AG10803 (cell line): ENCODE results near the gene RPL13A.

Experiments used
- DNase-seq: peaks from one replicate; pipeline ENCODE4 v3.0.0; 2010; ENCODE audit warnings: low read depth
- H3K4me3 ChIP-seq: 2 replicates; pipeline ENCODE4 v1.5.1; 2011; ENCODE audit warnings: mild to moderate bottlenecking, low read length, control low read depth
- TF ChIP-seq, protein P1 (sequence below): conservative IDR thresholded peaks from 2 replicates; pipeline ENCODE4 v1.5.1; 2011; ENCODE audit warnings: mild to moderate bottlenecking, low read length, control low read depth, inconsistent platforms

The RPL13A gene

DNA sequence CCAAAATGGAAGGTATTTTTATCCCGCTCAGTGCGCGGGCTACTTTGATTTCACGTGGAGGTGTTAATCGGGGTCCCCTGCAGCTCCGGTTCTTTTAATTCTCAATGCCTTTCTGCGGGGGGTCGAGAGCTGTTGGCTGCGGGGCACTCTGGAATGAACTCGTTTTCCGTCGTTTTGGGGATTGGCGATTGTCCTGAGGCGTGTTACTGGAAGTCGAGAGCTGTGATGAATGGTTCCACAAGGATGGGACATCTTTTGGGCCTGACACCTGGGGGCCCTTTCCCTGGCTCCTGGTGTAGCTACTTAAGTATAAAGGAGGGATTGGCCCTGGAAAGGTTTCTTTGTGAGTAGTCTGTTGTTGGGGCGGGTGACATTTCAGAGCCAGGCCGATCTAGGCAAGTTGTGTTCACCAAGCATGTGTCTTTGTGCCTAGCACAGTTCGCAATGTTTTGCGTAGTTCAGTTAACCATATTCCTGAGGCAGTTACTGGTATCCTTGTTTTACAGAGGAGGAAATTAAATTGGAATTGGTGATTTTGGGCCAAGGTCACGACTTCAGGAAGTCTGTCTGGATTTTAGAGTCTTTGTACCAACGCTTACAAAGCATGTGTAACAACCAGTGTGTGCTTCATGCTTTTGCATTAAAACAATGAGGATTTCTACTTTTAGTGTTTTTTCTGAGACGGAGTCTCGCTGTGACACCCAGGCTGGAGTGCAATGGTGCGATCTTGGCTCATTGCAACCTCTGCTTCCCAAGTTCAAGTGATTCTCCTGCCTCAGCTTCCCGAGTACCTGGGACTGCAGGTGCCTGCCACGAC is 846 bp downstream of the RPL13A start:
- H3K4me3 ChIP-seq: peak overlapping the region; percentile 100
- TF ChIP-seq, protein P1, sequence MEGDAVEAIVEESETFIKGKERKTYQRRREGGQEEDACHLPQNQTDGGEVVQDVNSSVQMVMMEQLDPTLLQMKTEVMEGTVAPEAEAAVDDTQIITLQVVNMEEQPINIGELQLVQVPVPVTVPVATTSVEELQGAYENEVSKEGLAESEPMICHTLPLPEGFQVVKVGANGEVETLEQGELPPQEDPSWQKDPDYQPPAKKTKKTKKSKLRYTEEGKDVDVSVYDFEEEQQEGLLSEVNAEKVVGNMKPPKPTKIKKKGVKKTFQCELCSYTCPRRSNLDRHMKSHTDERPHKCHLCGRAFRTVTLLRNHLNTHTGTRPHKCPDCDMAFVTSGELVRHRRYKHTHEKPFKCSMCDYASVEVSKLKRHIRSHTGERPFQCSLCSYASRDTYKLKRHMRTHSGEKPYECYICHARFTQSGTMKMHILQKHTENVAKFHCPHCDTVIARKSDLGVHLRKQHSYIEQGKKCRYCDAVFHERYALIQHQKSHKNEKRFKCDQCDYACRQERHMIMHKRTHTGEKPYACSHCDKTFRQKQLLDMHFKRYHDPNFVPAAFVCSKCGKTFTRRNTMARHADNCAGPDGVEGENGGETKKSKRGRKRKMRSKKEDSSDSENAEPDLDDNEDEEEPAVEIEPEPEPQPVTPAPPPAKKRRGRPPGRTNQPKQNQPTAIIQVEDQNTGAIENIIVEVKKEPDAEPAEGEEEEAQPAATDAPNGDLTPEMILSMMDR: no peak
- no peak for DNase-seq

DNA sequence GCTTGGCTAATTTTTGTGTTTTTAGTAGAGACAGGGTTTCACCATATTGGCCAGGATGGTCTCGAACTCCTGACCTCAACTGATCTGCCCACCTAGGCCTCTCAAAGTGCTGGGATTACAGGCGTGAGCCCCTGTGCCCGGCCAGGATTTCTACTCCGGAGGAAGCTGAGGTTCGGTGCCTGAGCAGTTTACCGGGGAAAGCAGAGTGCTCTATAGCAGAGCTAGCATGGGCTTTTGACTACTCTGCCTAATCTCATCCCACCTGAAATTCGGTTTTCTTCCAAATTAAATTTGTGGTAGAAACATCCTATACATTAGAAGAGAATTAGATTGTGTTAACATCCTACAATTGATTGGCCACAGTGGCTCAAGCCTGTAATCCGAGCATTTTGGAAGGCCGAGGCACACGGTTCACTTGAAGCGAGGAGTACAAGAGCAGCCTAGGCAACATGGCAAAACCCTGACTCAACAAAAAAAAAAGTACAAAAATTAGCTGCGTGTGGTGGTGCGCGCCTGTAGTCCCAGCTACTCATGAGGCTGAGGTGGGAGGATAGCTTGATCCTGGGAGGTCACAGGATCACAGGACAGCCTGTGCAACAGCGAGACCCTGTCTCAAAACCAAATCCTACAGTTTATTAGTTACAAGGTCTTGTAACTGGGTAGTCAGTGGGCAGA is 1.6 kb downstream of the RPL13A start:
- TF ChIP-seq, protein P1: no peak
- H3K4me3 ChIP-seq: peak overlapping the region; percentile 100
- DNase-seq: no peak

DNA sequence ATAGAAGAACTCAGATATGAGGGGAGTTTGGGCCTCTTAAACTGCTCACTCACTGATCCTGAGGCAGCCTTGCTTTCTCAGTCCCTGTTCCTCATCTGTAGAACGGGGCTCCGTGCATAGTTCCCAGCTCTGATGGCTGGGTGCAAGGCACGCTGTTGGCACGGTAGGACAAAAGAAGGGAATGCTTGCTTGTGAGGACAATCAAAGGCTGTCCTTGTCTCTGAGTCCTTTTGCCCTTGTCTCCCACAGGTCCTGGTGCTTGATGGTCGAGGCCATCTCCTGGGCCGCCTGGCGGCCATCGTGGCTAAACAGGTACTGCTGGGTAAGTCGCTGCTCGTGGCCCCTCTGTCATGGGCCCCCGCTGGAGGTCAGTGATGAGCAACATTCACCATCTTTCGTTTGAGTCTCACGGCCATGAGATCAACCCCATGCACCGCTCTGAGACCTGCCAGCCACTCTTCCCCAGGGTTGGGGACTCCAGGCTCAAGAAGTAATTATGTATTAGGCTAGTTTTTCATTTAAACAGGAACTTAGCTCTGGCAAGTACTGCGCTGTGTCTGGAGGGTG is 2.3 kb downstream of the RPL13A start:
- H3K4me3 ChIP-seq: peak overlapping the region; percentile 100
- TF ChIP-seq, protein P1: no peak
- DNase-seq: no peak

DNA sequence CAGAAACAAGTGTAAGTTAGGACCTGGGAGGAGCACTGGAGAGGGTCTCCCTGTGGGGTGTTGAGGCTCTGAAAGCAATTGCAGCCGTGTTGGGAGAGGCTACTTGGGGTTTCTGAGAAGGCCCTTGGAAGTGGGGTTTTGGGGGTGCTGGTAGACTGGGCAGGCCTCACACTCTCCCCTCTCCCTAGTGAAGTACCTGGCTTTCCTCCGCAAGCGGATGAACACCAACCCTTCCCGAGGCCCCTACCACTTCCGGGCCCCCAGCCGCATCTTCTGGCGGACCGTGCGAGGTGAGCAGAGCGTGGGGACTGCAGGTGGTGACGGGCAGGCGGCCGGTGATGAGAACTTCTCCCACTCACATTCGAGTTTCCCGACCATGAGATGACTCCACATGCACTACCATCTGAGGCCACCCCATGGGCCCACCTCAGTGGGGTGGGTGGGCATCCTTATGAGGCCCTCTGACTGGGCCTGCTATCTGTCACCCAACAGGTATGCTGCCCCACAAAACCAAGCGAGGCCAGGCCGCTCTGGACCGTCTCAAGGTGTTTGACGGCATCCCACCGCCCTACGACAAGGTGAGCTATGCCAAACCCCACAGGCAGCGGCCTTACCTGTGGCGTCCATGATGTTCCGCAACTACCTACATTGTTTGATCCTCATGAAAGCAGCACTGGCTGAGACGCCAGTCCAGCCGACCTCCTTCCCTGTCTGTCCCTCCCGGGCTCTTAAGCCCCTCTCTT is 3.0 kb downstream of the RPL13A start:
- TF ChIP-seq, protein P1: no peak
- no peak for DNase-seq
- H3K4me3 ChIP-seq: no peak overlapping the region

DNA sequence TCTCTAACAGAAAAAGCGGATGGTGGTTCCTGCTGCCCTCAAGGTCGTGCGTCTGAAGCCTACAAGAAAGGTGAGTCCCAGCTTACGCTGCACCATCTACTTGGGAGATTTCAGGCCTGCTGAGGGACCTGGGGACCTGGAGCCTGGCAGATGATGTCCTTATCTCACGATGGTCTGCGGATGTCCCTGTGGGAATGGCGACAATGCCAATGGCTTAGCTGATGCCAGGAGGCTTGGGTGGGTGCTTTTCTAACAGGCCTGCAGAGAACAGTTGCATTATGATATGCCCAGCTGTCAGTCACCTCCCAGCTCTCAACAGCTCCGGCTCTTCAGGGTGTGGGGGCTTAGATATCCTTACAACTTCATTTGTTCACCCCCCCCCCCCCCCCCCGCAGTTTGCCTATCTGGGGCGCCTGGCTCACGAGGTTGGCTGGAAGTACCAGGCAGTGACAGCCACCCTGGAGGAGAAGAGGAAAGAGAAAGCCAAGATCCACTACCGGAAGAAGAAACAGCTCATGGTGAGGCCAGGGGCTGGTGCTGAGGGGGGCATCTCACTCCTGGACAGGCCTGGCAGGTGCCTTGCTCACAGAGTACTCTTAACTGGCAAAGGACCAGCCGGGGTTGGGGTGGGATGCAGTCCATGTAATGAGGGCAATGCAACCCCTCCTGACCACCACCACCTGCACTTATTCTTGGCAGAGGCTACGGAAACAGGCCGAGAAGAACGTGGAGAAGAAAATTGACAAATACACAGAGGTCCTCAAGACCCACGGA is 3.8 kb downstream of the RPL13A start:
- TF ChIP-seq, protein P1: no peak
- H3K4me3 ChIP-seq: no peak overlapping the region
- DNase-seq: no peak

DNA sequence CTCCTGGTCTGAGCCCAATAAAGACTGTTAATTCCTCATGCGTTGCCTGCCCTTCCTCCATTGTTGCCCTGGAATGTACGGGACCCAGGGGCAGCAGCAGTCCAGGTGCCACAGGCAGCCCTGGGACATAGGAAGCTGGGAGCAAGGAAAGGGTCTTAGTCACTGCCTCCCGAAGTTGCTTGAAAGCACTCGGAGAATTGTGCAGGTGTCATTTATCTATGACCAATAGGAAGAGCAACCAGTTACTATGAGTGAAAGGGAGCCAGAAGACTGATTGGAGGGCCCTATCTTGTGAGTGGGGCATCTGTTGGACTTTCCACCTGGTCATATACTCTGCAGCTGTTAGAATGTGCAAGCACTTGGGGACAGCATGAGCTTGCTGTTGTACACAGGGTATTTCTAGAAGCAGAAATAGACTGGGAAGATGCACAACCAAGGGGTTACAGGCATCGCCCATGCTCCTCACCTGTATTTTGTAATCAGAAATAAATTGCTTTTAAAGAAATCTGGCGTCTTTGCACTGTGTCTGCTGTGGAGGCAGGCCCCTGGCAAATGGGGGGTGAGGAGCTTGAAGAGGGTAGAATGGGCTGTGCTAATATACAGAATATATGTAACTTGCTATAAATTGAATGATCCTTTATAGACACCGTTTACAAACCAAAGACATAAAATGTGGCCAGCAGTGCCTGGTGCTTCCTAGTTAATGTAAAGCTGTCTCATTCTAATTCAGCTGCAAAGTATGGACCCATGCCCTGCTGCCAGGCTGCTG is 4.6 kb downstream of the RPL13A start:
- no peak overlapping the region for H3K4me3 ChIP-seq
- TF ChIP-seq, protein P1: no peak
- no peak for DNase-seq
